C4-2B (cell line): ENCODE data around the gene GCK.

Experiments used
- H3K27ac ChIP-seq: fragments of 450-650 bp; 2 replicates; pipeline ENCODE4 v1.5.1; 2017
- CTCF ChIP-seq: fragments of 450-650 bp; conservative IDR thresholded peaks from 2 replicates; pipeline ENCODE4 v1.5.1; 2017; ENCODE audit warnings: mild to moderate bottlenecking
- ZFX ChIP-seq: fragments of 450-650 bp; IDR thresholded peaks from 2 replicates; pipeline ENCODE4 v1.6.1; 2017

GCK gene

GRCh38 chr7:44226396-44226753 lies 37.1 kb upstream of the GCK start:
- no peak overlapping the region for H3K27ac ChIP-seq

GRCh38 chr7:44225566-44226395 lies 36.5 kb upstream of the GCK start:
- no peak for TF ChIP-seq ZFX
- no peak for TF ChIP-seq CTCF
- H3K27ac ChIP-seq, result no peak overlapping the region

More at GRCh38 chr7:44226396-44226753, 37.1 kb upstream of the GCK start:
- TF ChIP-seq CTCF, result no peak
- no peak for TF ChIP-seq ZFX

- H3K27ac ChIP-seq, result no peak overlapping the region
- TF ChIP-seq CTCF (no peak), ZFX (no peak)
These were observed 35.8 kb upstream of the GCK start for GRCh38 chr7:44224974-44225565.

- TF ChIP-seq CTCF (no peak), ZFX (no peak)
- no peak overlapping the region for H3K27ac ChIP-seq
These were observed 35.1 kb upstream of the GCK start for GRCh38 chr7:44224080-44224973.

GRCh38 chr7:44223362-44224079 lies 34.3 kb upstream of the GCK start:
- H3K27ac ChIP-seq, result no peak overlapping the region
- no peak for TF ChIP-seq CTCF
- no peak for TF ChIP-seq ZFX

- no peak for TF ChIP-seq CTCF
- no peak for TF ChIP-seq ZFX
- H3K27ac ChIP-seq, result no peak overlapping the region
These were observed 33.6 kb upstream of the GCK start for GRCh38 chr7:44222776-44223261.
